Mesodermal cell (in vitro differentiated cells): ENCODE results near the gene DHODH.

Experiments used
- H3K27ac ChIP-seq: 2 replicates; pipeline ENCODE4 v1.7.0; 2013; ENCODE audit warnings: mild to moderate bottlenecking, low read depth, low read length, moderate library complexity; ENCODE audit not compliant: severe bottlenecking
- H3K36me3 ChIP-seq: 2 replicates; pipeline ENCODE4 v1.7.1; 2013; ENCODE audit warnings: mild to moderate bottlenecking, low read length, moderate library complexity; ENCODE audit not compliant: control insufficient read depth, insufficient read depth
- H3K4me1 ChIP-seq: one replicate; pipeline ENCODE4 v1.7.1; 2013; ENCODE audit warnings: mild to moderate bottlenecking, low read length; ENCODE audit not compliant: insufficient read depth, control insufficient read depth, poor library complexity, severe bottlenecking
- H3K4me3 ChIP-seq: 2 replicates; pipeline ENCODE4 v1.7.0; 2013; ENCODE audit warnings: low read length, control low read depth, mild to moderate bottlenecking; ENCODE audit not compliant: insufficient read depth, poor library complexity, severe bottlenecking; ENCODE audit errors: extremely low read depth
- H3K9me3 ChIP-seq: 2 replicates; pipeline ENCODE4 v1.7.1; 2013; ENCODE audit warnings: mild to moderate bottlenecking, low read length, moderate library complexity; ENCODE audit not compliant: control insufficient read depth
- WGBS, 2 experiments: methylation state at CpG; one replicate each; pipeline ENCODE4 v1.1.5; 2013; ENCODE audit warnings: missing lambda C conversion rate in 2 of 2; ENCODE audit not compliant: insufficient coverage in 2 of 2; 5-methylcytosine and 5-hydroxymethylcytosine counted together

Gene DHODH

GRCh38 chr16:72014675-72015074, 6.1 kb downstream of the DHODH start:
- H3K9me3 ChIP-seq, result no peaks in the 10 kb centered on the region
- WGBS, 2 experiments, result 88 to 100% methylated on average over 7 of the region's 8 CpGs
- no peak overlapping the region for H3K4me3 ChIP-seq
- H3K4me1 ChIP-seq, result no peaks in the 10 kb centered on the region
- no peak overlapping the region for H3K27ac ChIP-seq
- H3K36me3 ChIP-seq, result peaks cover 13% of the 10 kb centered on the region

GRCh38 chr16:72015124-72015523, 6.6 kb downstream of the DHODH start:
- 86 to 94% methylated on average over 2 to 3 of the region's 3 CpGs for WGBS, 2 experiments
- no peaks in the 10 kb centered on the region for H3K9me3 ChIP-seq
- H3K27ac ChIP-seq, result no peak overlapping the region
- peaks cover 13% of the 10 kb centered on the region for H3K36me3 ChIP-seq
- H3K4me1 ChIP-seq, result no peaks in the 10 kb centered on the region
- no peak overlapping the region for H3K4me3 ChIP-seq

- Histone ChIP-seq H3K4me3 (no peak overlapping the region), H3K9me3 (no peaks in the 10 kb centered on the region), H3K36me3 (peaks cover 25% of the 10 kb centered on the region), H3K27ac (no peak overlapping the region), H3K4me1 (no peaks in the 10 kb centered on the region)
- WGBS, 2 experiments, result 96% methylated on average over 8 to 9 of the region's 9 CpGs
Observed at GRCh38 chr16:72018470-72018869, 9.9 kb downstream of the DHODH start.

GRCh38 chr16:72021043-72021442, 12.5 kb downstream of the DHODH start:
- Histone ChIP-seq H3K9me3 (no peaks in the 10 kb centered on the region), H3K4me1 (peaks cover 5% of the 10 kb centered on the region), H3K36me3 (peaks cover 29% of the 10 kb centered on the region), H3K27ac (no peak overlapping the region), H3K4me3 (no peak overlapping the region)
- WGBS, 2 experiments, result 84 to 88% methylated on average over 15 of the region's 15 CpGs

GRCh38 chr16:72022127-72022526, 13.6 kb downstream of the DHODH start:
- Histone ChIP-seq H3K9me3 (no peaks in the 10 kb centered on the region), H3K36me3 (peaks cover 29% of the 10 kb centered on the region), H3K4me1 (peaks cover 5% of the 10 kb centered on the region), H3K27ac (no peak overlapping the region), H3K4me3 (no peak overlapping the region)
- 91 to 93% methylated on average over 9 to 13 of the region's 13 CpGs for WGBS, 2 experiments

- H3K4me1 ChIP-seq, result peaks cover 5% of the 10 kb centered on the region
- 82 to 93% methylated on average over 8 of the region's 10 CpGs for WGBS, 2 experiments
- no peak overlapping the region for H3K4me3 ChIP-seq
- H3K27ac ChIP-seq, result no peak overlapping the region
- H3K9me3 ChIP-seq, result no peaks in the 10 kb centered on the region
- peaks cover 29% of the 10 kb centered on the region for H3K36me3 ChIP-seq
Observed at GRCh38 chr16:72023962-72024361, 15.4 kb downstream of the DHODH start.

GRCh38 chr16:72024862-72025382, 16.4 kb downstream of the DHODH start:
- Histone ChIP-seq H3K4me3 (no peak overlapping the region), H3K27ac (no peak overlapping the region), H3K36me3 (peaks cover 23% of the 10 kb centered on the region), H3K9me3 (no peaks in the 10 kb centered on the region), H3K4me1 (peaks cover 5% of the 10 kb centered on the region)
- WGBS, 2 experiments, result 85 to 100% methylated on average over 3 of the region's 6 CpGs

- H3K27ac ChIP-seq, result no peak overlapping the region
- H3K9me3 ChIP-seq, result no peaks in the 10 kb centered on the region
- peaks cover 5% of the 10 kb centered on the region for H3K4me1 ChIP-seq
- 94 to 95% methylated on average over 14 to 17 of the region's 19 CpGs for WGBS, 2 experiments
- peaks cover 21% of the 10 kb centered on the region for H3K36me3 ChIP-seq
- H3K4me3 ChIP-seq, result no peak overlapping the region
Observed at GRCh38 chr16:72025404-72026114, 17.0 kb downstream of the DHODH start.

- H3K9me3 ChIP-seq, result no peaks in the 10 kb centered on the region
- WGBS, 2 experiments, result 93% methylated on average over 3 to 6 of the region's 6 CpGs
- no peak overlapping the region for H3K27ac ChIP-seq
- peaks cover 9% of the 10 kb centered on the region for H3K36me3 ChIP-seq
- peaks cover 5% of the 10 kb centered on the region for H3K4me1 ChIP-seq
- no peak overlapping the region for H3K4me3 ChIP-seq
Observed at GRCh38 chr16:72027669-72028378, 19.3 kb downstream of the DHODH start.

- Histone ChIP-seq H3K36me3 (no peaks in the 10 kb centered on the region), H3K9me3 (no peaks in the 10 kb centered on the region), H3K4me3 (no peak overlapping the region), H3K27ac (no peak overlapping the region), H3K4me1 (no peaks in the 10 kb centered on the region)
- WGBS, 2 experiments, result 84 to 91% methylated on average over 6 to 7 of the region's 7 CpGs
Observed at GRCh38 chr16:72029567-72030271, 21.2 kb downstream of the DHODH start.
